Nephron progenitor cell (in vitro differentiated cells): Measurements from ENCODE around the gene NPIPB2.

ENCODE experiments used
- DNase-seq: peaks from one replicate; pipeline ENCODE4 v3.0.0; 2021
- H3K27ac Mint-ChIP-seq: 2 replicates; pipeline ENCODE4 v1.8.0; 2021; ENCODE audit warnings: mild to moderate bottlenecking, moderate library complexity, mixed read lengths
- H3K27me3 Mint-ChIP-seq: 2 replicates; pipeline ENCODE4 v1.8.0; 2021; ENCODE audit warnings: mild to moderate bottlenecking, low read depth, mixed read lengths; ENCODE audit not compliant: poor library complexity
- H3K36me3 Mint-ChIP-seq: 2 replicates; pipeline ENCODE4 v1.8.0; 2021; ENCODE audit warnings: low read depth, mixed read lengths
- H3K4me1 Mint-ChIP-seq: 2 replicates; pipeline ENCODE4 v1.8.0; 2021; ENCODE audit warnings: mixed read lengths
- H3K4me3 Mint-ChIP-seq: 2 replicates; pipeline ENCODE4 v1.8.0; 2021; ENCODE audit warnings: mild to moderate bottlenecking, moderate library complexity, mixed read lengths
- H3K9me3 Mint-ChIP-seq: 2 replicates; pipeline ENCODE4 v1.8.0; 2021; ENCODE audit warnings: mild to moderate bottlenecking, moderate library complexity, mixed read lengths
- TF ChIP-seq, protein P1 (sequence below): fragments of 200-600 bp; sonication (generic); IDR thresholded peaks from 2 replicates; pipeline ENCODE4 v1.5.0; 2021; ENCODE audit warnings: antibody characterized with exemption

Gene NPIPB2

DNA sequence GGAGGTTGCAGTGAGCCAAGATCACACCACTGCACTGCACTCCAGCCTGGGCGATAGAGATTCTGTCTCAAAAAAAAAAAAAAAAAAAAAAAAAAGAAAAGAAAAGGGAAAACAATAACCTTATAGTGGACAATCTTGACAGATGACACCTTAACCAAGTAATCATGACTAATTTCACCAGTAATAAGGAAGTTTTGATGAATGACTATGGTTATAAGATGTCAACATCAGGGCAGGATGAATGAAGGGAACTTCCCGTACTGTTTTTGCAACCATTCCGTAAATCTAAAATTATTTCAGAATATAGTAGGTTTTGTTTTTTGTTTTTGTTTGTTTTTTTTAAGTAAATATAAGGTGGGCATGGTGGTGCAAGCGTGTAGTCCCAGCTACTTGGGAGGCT lies 49.1 kb downstream of the NPIPB2 start:
- no peak overlapping the region for H3K4me3 Mint-ChIP-seq
- TF ChIP-seq, protein P1, sequence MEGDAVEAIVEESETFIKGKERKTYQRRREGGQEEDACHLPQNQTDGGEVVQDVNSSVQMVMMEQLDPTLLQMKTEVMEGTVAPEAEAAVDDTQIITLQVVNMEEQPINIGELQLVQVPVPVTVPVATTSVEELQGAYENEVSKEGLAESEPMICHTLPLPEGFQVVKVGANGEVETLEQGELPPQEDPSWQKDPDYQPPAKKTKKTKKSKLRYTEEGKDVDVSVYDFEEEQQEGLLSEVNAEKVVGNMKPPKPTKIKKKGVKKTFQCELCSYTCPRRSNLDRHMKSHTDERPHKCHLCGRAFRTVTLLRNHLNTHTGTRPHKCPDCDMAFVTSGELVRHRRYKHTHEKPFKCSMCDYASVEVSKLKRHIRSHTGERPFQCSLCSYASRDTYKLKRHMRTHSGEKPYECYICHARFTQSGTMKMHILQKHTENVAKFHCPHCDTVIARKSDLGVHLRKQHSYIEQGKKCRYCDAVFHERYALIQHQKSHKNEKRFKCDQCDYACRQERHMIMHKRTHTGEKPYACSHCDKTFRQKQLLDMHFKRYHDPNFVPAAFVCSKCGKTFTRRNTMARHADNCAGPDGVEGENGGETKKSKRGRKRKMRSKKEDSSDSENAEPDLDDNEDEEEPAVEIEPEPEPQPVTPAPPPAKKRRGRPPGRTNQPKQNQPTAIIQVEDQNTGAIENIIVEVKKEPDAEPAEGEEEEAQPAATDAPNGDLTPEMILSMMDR, result no peak
- no peak for DNase-seq
- H3K4me1 Mint-ChIP-seq, result no peaks in the 10 kb centered on the region
- H3K36me3 Mint-ChIP-seq, result peaks cover 73% of the 10 kb centered on the region
- no peak overlapping the region for H3K27ac Mint-ChIP-seq
- no peaks in the 10 kb centered on the region for H3K9me3 Mint-ChIP-seq
- H3K27me3 Mint-ChIP-seq, result no peaks in the 10 kb centered on the region

GRCh38 chr16:11890231-11890965 lies 51.4 kb downstream of the NPIPB2 start:
- Mint-ChIP-seq H3K27me3 (no peaks in the 10 kb centered on the region), H3K4me1 (no peaks in the 10 kb centered on the region), H3K27ac (no peak overlapping the region), H3K9me3 (no peaks in the 10 kb centered on the region), H3K4me3 (no peak overlapping the region), H3K36me3 (peaks cover 82% of the 10 kb centered on the region)
- DNase-seq, result no peak
- TF ChIP-seq, protein P1, result no peak

DNA sequence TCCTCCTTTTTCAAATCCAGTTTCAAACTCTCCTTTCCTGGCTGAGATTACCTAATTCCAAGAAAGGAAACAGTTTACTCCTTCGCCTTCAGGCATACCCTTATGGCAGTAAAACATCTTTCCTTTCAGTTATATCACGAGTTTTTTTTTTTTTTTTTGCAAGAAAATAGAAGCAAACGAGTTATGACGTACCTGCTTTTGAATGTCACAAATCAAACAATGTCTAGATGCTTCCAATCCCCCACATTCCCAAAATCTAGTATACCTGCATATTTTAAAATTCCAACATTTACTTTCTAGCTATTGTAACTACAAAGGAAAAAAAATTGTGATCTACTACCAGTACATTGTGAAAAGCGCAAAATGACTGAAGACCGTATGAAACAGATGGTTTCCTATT lies 55.0 kb downstream of the NPIPB2 start:
- Mint-ChIP-seq H3K4me3 (no peak overlapping the region), H3K4me1 (no peaks in the 10 kb centered on the region), H3K9me3 (no peaks in the 10 kb centered on the region), H3K27ac (peak overlapping the region; percentile 34), H3K36me3 (peaks cover 74% of the 10 kb centered on the region), H3K27me3 (no peaks in the 10 kb centered on the region)
- TF ChIP-seq, protein P1, result no peak
- DNase-seq, result no peak

DNA sequence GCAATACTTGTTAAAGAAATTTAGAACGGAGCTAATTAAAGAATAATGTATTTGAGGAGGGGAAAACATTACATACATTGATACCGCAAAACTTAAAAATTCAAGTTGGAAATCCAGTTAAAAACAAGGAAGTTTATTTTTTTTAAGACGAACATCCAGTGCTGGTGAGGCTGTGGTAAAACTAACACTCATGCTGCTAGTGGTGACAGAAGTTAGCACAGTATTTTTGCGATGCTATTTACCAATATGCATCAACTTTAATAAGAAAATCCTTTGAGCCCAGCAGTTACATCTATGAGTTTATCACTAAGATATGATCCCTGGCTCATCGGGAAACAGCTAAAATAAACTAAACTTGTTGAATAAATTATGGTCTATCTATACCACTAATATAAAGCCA lies 57.8 kb downstream of the NPIPB2 start:
- DNase-seq, result no peak
- Mint-ChIP-seq H3K4me3 (no peak overlapping the region), H3K27me3 (no peaks in the 10 kb centered on the region), H3K36me3 (peaks cover 71% of the 10 kb centered on the region), H3K27ac (peak overlapping the region; percentile 29), H3K9me3 (no peaks in the 10 kb centered on the region), H3K4me1 (no peaks in the 10 kb centered on the region)
- TF ChIP-seq, protein P1, result no peak

GRCh38 chr16:11880007-11880406 lies 61.8 kb downstream of the NPIPB2 start:
- no peaks in the 10 kb centered on the region for H3K27me3 Mint-ChIP-seq
- DNase-seq, result no peak
- H3K4me1 Mint-ChIP-seq, result no peaks in the 10 kb centered on the region
- peaks cover 57% of the 10 kb centered on the region for H3K36me3 Mint-ChIP-seq
- no peaks in the 10 kb centered on the region for H3K9me3 Mint-ChIP-seq
- H3K27ac Mint-ChIP-seq, result peak overlapping the region; percentile 75
- no peak overlapping the region for H3K4me3 Mint-ChIP-seq
- TF ChIP-seq, protein P1, result no peak

DNA sequence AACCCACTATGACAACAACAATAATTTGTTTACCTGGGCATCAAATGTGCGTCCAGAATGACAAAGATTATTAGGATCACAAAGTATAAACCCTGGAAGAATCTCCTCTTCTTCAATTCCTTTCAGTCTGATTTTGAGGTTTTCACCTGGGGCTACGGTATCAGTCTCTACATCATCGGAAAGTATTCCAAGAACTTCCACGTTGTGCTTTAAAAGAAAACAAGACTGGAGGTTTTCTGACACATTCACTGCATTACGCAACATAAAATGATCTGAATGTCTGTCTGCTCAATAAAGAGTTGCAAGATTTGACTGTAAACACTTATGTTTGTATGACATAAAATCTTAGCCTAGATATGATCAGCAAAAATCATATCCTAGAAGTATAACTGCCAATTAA lies 64.5 kb downstream of the NPIPB2 start:
- TF ChIP-seq, protein P1, result no peak
- Mint-ChIP-seq H3K27me3 (no peaks in the 10 kb centered on the region), H3K27ac (no peak overlapping the region), H3K9me3 (no peaks in the 10 kb centered on the region), H3K36me3 (peaks cover 62% of the 10 kb centered on the region), H3K4me1 (no peaks in the 10 kb centered on the region), H3K4me3 (no peak overlapping the region)
- DNase-seq, result no peak
